ENCODE results near the gene MPPED1. TPM values are rescaled to one million over a fixed set of nuclear protein-coding genes. Genes with fewer than 3 reads are reported as not detected.

Gene MPPED1
- total and polyA plus RNA-seq, 8 donors = 0.19 to 1.5 (median 0.47) TPM; not detected in 4

DNA sequence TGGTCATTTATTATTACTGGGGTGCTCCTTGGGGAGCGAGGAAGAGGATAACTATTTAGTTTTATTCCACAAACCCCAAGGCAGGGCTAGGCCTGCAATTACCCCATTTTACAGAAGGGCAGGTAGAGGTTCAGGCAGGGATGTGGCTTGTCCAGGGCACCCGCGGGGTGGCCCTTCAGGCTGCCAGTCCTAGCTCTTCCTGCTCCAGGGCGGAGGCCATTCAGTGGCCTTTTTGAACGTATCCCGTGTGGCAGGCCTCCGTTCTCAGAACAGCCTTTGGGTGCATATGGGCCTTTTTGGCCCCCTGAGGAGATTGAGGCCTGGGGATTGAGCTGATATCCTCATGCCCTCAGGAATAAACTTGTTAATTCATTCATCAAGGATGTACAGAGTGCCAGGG is 66.2 kb downstream of the MPPED1 start:
- no peak for DNase-seq
- intact Hi-C loops (cut with DNase I; ENCODE audit: low total_unique reads) = no loop called here
- no peaks in the 10 kb centered on the region for H3K36me3 ChIP-seq
- H3K27ac ChIP-seq = no peak overlapping the region
- TF ChIP-seq, protein P1, sequence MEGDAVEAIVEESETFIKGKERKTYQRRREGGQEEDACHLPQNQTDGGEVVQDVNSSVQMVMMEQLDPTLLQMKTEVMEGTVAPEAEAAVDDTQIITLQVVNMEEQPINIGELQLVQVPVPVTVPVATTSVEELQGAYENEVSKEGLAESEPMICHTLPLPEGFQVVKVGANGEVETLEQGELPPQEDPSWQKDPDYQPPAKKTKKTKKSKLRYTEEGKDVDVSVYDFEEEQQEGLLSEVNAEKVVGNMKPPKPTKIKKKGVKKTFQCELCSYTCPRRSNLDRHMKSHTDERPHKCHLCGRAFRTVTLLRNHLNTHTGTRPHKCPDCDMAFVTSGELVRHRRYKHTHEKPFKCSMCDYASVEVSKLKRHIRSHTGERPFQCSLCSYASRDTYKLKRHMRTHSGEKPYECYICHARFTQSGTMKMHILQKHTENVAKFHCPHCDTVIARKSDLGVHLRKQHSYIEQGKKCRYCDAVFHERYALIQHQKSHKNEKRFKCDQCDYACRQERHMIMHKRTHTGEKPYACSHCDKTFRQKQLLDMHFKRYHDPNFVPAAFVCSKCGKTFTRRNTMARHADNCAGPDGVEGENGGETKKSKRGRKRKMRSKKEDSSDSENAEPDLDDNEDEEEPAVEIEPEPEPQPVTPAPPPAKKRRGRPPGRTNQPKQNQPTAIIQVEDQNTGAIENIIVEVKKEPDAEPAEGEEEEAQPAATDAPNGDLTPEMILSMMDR (IDR thresholded peaks at IDR 0.05) = no peak
- no peak for TF ChIP-seq POLR2AphosphoS5 (IDR thresholded peaks at IDR 0.05)
- TF ChIP-seq POLR2A (IDR thresholded peaks at IDR 0.05) = no peak
- H3K4me3 ChIP-seq = no peak overlapping the region
- H3K4me1 ChIP-seq = no peaks in the 10 kb centered on the region
- peaks cover 0 to 16% (median 0%) of the 10 kb centered on the region in 3 donors for H3K27me3 ChIP-seq
- no peaks in the 10 kb centered on the region for H3K9me3 ChIP-seq
- 89 to 97% (median 92%) methylated on average over 7 of the region's 7 CpGs for WGBS, 5 donors

DNA sequence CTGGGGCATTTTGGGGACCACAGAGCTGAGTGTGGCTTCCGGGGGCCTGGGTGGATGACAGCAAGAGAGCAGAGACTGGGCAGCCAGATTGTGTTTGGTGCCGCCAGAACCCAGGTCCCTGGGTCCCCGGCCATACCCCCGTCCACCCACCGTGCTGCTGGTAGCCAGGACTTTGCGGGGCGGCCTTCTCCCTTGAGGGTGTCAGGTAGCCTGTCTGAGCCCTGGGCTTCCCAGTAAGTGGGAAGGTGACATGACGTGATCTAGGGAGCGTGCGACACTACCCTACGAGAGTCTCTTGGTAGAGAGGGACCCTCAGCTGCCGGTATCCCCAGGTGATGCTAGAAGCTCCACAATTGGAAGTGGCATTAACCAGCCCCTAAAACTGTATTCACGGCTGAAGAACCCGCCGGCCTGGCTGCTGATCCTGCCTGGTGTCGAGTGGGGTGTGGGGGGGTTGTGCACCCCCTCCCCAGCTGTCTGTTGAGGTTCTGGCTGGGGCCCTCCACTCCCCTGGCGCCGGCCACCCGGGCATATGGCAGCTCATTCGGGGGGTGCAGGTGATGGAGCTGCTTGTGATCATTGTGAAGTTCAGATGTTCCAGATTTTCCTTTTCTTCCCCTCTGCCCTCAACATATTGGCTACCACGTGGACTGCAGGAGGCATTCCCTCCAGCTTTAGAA is 66.9 kb downstream of the MPPED1 start:
- H3K4me3 ChIP-seq = no peak overlapping the region
- no peaks in the 10 kb centered on the region for H3K36me3 ChIP-seq
- H3K4me1 ChIP-seq = no peaks in the 10 kb centered on the region
- WGBS, 5 donors = 86 to 94% (median 91%) methylated on average over 13 to 21 of the region's 21 CpGs
- peaks cover 0 to 19% (median 0%) of the 10 kb centered on the region in 3 donors for H3K27me3 ChIP-seq
- no peak for DNase-seq
- intact Hi-C loops (cut with DNase I; ENCODE audit: low total_unique reads) = no loop called here
- H3K27ac ChIP-seq = no peak overlapping the region
- no peaks in the 10 kb centered on the region for H3K9me3 ChIP-seq
- TF ChIP-seq POLR2A (IDR thresholded peaks at IDR 0.05) (no peak), EP300 (IDR thresholded peaks at IDR 0.05) (no peak)
- TF ChIP-seq, protein P1 (IDR thresholded peaks at IDR 0.05) = no peak

DNA sequence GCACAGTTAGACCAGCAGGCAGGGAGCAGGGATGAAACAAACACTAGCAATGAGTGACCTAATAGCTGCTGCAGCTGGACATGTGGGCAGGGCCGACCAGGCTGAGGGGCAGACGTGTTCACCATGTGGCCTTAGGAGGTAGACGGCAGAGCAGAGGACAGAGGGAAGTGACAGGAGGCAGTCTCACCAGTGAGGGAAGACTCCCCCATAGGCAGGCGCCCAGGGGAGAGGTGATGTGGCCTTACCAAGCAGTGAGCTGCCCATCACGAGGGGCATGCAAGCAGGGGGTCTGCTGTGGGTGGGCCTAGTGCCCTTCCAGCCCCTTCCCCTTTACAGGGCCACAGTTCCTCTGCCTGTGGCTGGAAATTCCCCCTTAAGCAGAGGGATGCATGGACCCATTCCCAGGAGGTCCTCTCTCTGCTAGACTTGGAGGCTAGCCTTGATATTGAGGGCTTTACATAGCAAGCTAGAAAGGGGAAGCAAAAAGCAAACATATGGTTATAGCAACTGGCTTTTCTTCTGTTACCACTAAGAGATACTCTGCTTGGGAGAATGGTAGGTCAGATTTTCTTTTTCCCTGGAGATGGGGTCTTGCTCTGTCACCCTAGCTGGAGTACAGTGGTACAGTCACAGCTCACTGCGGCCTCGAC is 67.6 kb downstream of the MPPED1 start:
- intact Hi-C loops (cut with DNase I; ENCODE audit: low total_unique reads) = no loop called here
- TF ChIP-seq POLR2A (IDR thresholded peaks at IDR 0.05) (no peak), POLR2AphosphoS5 (IDR thresholded peaks at IDR 0.05) (no peak), EP300 (IDR thresholded peaks at IDR 0.05) (no peak)
- TF ChIP-seq, protein P1 (IDR thresholded peaks at IDR 0.05) = no peak
- DNase-seq = no peak
- WGBS, 5 donors = 76 to 89% (median 82%) methylated on average over 7 of the region's 7 CpGs
- Histone ChIP-seq H3K9me3 (no peaks in the 10 kb centered on the region), H3K4me3 (no peak overlapping the region), H3K27me3 (peaks cover 0 to 21% (median 0%) of the 10 kb centered on the region in 3 donors), H3K4me1 (no peaks in the 10 kb centered on the region), H3K36me3 (no peaks in the 10 kb centered on the region), H3K27ac (no peak overlapping the region)

DNA sequence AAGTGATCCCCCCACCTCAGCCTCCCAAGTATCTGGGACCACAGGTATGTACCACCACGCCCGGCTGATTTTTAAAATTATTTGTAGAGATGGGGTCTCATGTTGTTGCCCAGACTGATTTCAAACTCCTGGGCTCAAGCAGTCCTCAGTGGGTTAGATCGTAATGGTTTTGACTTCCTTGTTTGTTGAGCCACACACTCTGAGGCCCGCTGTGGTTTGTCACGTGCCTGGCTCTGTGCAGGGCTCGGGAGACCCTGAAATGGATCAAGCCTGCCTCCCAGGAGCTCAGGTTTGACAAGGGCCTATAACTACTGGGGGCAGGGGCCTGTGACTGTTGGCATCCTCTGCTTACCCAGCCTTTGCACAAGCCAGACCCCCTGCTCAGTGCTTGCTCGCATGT is 68.1 kb downstream of the MPPED1 start:
- H3K9me3 ChIP-seq = no peaks in the 10 kb centered on the region
- H3K4me3 ChIP-seq = no peak overlapping the region
- H3K27ac ChIP-seq = no peak overlapping the region
- 62 to 81% (median 64%) methylated on average over 5 to 7 of the region's 7 CpGs for WGBS, 5 donors
- H3K27me3 ChIP-seq = peaks cover 0 to 18% (median 0%) of the 10 kb centered on the region in 3 donors
- H3K36me3 ChIP-seq = no peaks in the 10 kb centered on the region
- no peak for DNase-seq
- TF ChIP-seq, protein P1 (IDR thresholded peaks at IDR 0.05) = no peak
- TF ChIP-seq EP300 (IDR thresholded peaks at IDR 0.05) = no peak
- TF ChIP-seq POLR2AphosphoS5 (IDR thresholded peaks at IDR 0.05) = no peak
- no peak for TF ChIP-seq POLR2A (IDR thresholded peaks at IDR 0.05)
- intact Hi-C loops (cut with DNase I; ENCODE audit: low total_unique reads) = no loop called here
- no peaks in the 10 kb centered on the region for H3K4me1 ChIP-seq
